ENCODE data around the gene ALPP.
"Not testable (repeated sequence)": the region's sequence is repeated elsewhere in the genome, so short reads cannot be mapped to it uniquely, and the experiment has no call there.

GRCh38 chr2:232334136-232334884 is 44.2 kb upstream of the ALPP start:
- not testable (repeated sequence) for TF ChIP-seq CTCF, POLR2A (IDR thresholded peaks at IDR 0.05)

All from testis (tissue), 2 donors.